Tibial artery (tissue), 4 donors: ENCODE results near the gene MT4.

Experiments
- DNase-seq, 2 donors: peaks; one replicate each; pipeline ENCODE4 v3.0.0-alpha.2; 2019
- H3K27ac ChIP-seq, 2 donors: fragments of 200-600 bp; sonication (generic) in 1 of 2; 1 replicate in 1 of 2; 2 replicates in 1 of 2; pipeline ENCODE4 v1.5.1; 2018 to 2019; ENCODE audit warnings: mild to moderate bottlenecking in 1 of 2
- H3K27me3 ChIP-seq, 2 donors: fragments of 200-600 bp; sonication (generic) in 1 of 2; one replicate each; pipeline versions ENCODE4 v1.5.1 to v1.6.0; 2016 to 2019
- H3K36me3 ChIP-seq, 3 donors: fragments of 200-600 bp; sonication (generic) in 2 of 3; one replicate each; pipeline ENCODE4 v1.5.1; 2016 to 2019; ENCODE audit warnings: mild to moderate bottlenecking in 2 of 3
- H3K4me1 ChIP-seq, 4 donors: fragments of 200-600 bp; sonication (generic) in 2 of 4; 1 replicate in 3 of 4; 2 replicates in 1 of 4; pipeline ENCODE4 v1.5.1; 2016 to 2019
- H3K4me3 ChIP-seq, 2 donors: fragments of 200-600 bp; sonication (generic) in 1 of 2; 1 replicate in 1 of 2; 2 replicates in 1 of 2; pipeline ENCODE4 v1.5.1; 2018 to 2019; ENCODE audit warnings: mild to moderate bottlenecking in 2 of 2
- H3K9me3 ChIP-seq, 3 donors: fragments of 200-600 bp; sonication (generic) in 1 of 3; one replicate each; pipeline ENCODE4 v1.5.1; 2016 to 2019
- intact Hi-C: fragments of 100-400 bp; cut with DNase I; formaldehyde crosslinking; loops from one replicate; pipeline ENCODE4 v1.15.0; 2023; ENCODE audit warnings: low total_unique reads
- TF ChIP-seq, protein P1 (sequence below), 2 experiments: fragments of 200-600 bp in 1 of 2; fragments of 450-650 bp in 1 of 2; IDR thresholded peaks; one replicate each; pipeline ENCODE4 v1.5.1; 2017 to 2019; ENCODE audit warnings: antibody characterized with exemption in 2 of 2, mild to moderate bottlenecking in 1 of 2, moderate library complexity in 1 of 2

MT4 gene

DNA sequence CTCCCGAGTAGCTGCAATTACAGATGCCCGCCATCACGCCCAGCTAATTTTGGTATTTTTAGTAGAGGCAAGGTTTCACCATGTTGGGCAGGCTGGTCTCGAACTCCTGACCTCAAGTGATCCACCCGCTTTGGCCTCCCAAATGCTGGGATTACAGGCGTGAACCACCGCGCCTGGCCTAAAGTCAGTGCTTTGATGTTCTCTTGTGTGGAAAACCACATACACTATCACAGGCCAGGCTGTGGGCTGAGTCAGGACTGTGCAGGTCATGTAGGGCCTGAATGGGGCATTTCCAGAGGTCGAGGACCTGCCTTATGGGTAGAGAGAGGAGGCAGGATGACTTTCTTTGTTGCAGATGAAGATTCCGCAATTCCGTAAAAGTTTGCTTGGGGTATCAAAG is 19.4 kb downstream of the MT4 start:
- Histone ChIP-seq H3K27me3 (peaks cover 0 to 24% of the 10 kb centered on the region in 2 donors), H3K4me1 (peaks cover 0 to 5% (median 5%) of the 10 kb centered on the region in 4 donors), H3K4me3 (no peak overlapping the region), H3K9me3 (no peaks in the 10 kb centered on the region), H3K27ac (no peak overlapping the region), H3K36me3 (no peaks in the 10 kb centered on the region)
- TF ChIP-seq, protein P1, sequence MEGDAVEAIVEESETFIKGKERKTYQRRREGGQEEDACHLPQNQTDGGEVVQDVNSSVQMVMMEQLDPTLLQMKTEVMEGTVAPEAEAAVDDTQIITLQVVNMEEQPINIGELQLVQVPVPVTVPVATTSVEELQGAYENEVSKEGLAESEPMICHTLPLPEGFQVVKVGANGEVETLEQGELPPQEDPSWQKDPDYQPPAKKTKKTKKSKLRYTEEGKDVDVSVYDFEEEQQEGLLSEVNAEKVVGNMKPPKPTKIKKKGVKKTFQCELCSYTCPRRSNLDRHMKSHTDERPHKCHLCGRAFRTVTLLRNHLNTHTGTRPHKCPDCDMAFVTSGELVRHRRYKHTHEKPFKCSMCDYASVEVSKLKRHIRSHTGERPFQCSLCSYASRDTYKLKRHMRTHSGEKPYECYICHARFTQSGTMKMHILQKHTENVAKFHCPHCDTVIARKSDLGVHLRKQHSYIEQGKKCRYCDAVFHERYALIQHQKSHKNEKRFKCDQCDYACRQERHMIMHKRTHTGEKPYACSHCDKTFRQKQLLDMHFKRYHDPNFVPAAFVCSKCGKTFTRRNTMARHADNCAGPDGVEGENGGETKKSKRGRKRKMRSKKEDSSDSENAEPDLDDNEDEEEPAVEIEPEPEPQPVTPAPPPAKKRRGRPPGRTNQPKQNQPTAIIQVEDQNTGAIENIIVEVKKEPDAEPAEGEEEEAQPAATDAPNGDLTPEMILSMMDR (IDR thresholded peaks at IDR 0.05), result no peak
- intact Hi-C loops, result no loop called here
- DNase-seq, result peak in 1 of 2 donors; percentile 48

DNA sequence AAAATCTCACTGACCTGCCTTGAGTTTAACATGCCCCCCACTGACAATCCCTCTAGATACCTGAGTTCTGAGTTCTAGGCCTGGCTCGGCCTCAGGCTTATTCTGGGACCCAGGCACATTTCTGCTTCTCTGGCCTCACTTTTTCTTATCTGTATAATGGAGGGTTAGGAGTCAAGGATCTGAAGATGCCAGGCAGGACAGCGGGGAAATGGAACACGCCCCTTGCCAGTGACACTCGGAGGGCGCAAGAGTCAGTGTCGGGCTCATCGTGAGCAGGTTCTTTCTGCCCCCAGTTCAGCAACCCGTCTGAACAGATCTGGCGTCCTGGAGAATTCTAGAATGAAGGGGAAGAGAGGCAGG is 23.9 kb downstream of the MT4 start:
- no peaks in the 10 kb centered on the region for H3K36me3 ChIP-seq
- intact Hi-C loops, result no loop called here
- TF ChIP-seq, protein P1 (IDR thresholded peaks at IDR 0.05), result no peak
- H3K27ac ChIP-seq, result no peak overlapping the region
- peaks cover 0 to 48% of the 10 kb centered on the region in 2 donors for H3K27me3 ChIP-seq
- H3K9me3 ChIP-seq, result no peaks in the 10 kb centered on the region
- H3K4me1 ChIP-seq, result peaks cover 0 to 12% (median 11%) of the 10 kb centered on the region in 4 donors
- H3K4me3 ChIP-seq, result peak overlapping the region; percentile 29 to 48
- DNase-seq, result no peak

DNA sequence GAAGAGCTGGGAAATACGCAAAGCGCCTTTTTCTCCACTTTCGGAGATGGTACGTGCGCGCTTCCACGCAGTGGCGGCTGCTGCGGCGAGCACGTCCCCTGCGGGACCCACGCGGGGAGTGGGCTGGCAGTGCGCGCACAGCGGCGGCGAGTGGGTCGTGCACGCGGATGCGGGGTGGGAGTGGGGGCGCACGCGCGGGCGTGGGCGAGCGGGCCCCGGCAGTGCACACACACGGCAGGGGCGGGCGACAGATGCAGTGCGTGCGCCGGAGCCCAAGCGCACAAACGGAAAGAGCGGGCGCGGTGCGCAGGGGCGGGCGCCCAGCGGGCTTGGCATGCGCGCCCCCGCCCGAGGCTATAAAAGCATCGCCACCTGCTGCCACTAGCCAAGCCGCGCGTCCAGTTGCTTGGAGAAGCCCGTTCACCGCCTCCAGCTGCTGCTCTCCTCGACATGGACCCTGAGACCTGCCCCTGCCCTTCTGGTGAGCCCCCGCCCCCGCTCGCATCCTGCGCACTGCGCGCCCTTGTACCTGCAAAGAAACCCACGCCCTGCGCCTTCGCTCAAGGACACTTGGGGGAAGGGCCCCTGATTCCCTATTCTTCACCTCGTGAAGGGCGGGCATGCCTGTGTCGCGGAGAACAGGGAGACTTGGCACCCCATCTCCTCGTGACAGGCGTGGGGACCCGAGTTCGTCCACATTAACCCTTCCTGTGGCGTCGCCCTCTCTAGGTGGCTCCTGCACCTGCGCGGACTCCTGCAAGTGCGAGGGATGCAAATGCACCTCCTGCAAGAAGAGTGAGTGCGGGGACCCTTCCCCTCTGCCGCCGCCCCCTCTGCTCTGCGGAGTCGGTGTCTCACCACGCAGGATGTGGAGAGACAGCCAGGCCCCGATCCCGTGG is 24.5 kb downstream of the MT4 start, which contains the start of gene MT3:
MT3 (plus strand) TSS at position 388 of the 899 bp plus-strand sequence; CDS start at position 451, 63 bp downstream.
- Histone ChIP-seq H3K27me3 (peaks cover 0 to 48% of the 10 kb centered on the region in 2 donors), H3K36me3 (no peaks in the 10 kb centered on the region), H3K9me3 (no peaks in the 10 kb centered on the region), H3K27ac (no peak within 1 kb of the TSS), H3K4me1 (peaks cover 0 to 12% (median 11%) of the 10 kb centered on the region in 4 donors), H3K4me3 (peak within 1 kb of the TSS; percentile 29 to 48)
- TF ChIP-seq, protein P1 (IDR thresholded peaks at IDR 0.05), result no peak
- no peak for DNase-seq
- intact Hi-C loops, result no loop called here

DNA sequence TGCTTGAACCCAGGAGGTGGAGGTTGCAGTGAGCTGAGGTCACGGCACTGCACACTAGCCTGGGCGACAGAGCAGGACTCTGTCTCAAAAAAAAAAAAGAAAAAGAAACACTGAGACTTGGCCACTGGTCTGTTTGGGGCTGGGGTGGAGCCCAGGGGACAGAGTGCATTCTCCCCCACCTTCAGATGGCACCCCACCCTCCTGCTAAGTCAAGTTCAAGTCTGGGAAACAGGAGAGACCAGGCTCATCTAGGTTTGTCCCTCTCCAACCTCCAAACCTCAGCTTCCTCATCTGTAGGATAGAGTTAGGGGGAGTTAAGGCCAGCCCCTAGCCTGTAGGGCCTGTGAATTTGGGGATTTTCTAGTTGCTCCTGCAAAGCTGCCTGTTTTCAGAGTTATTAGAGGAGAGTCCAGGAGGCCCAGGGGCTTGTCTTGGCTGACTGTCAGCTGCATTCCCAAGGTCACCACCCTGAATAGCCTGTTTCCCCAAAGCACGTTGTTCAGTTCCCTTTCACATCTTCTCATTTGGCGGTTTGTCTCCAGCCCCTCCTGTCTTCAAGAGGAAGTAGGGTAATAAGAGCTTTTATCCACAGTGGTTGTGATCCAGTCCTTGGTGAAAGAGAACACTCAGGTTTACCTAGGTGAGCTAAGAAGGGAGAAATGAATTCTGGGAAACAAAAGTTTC is 26.6 kb downstream of the MT4 start:
- Histone ChIP-seq H3K9me3 (no peaks in the 10 kb centered on the region), H3K4me3 (no peak overlapping the region), H3K27me3 (peaks cover 0 to 45% of the 10 kb centered on the region in 2 donors), H3K36me3 (no peaks in the 10 kb centered on the region), H3K27ac (no peak overlapping the region), H3K4me1 (peaks cover 0 to 12% (median 11%) of the 10 kb centered on the region in 4 donors)
- DNase-seq, result no peak
- intact Hi-C loops, result no loop called here
- TF ChIP-seq, protein P1 (IDR thresholded peaks at IDR 0.05), result no peak

DNA sequence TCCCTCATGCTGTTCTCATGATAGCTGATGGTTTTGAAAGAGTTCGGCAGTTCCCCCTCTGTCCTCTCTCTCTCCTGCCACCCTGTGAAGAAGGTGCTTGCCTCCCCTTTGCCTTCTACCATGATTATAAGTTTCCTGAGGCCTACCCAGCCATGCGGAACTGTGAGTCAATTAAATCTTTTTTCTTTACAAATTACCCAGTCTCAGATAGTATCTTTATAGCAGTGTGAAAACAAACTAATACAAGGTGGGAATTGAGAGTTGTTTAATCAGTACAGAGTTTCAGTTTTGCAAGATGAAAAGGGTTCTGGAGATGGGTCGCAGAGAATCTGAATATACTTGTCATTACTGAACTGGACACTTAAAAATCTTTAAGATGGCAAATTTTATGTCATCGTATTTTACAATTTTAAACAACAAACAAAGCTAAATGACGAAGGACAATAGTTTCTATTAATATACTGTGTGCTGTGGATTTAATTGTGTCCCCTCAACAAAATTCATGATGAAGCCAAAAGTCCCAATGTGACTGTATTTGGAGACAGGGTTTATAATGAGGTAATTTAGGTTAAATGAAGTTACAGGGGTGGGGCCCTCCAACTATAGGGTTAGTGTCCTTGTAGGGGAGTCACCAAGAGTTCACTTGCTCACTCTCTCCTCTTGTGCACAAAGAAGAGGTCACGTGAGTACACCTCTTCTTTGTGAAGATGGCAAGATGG is 28.9 kb downstream of the MT4 start:
- TF ChIP-seq, protein P1 (IDR thresholded peaks at IDR 0.05), result no peak
- no peak for DNase-seq
- Histone ChIP-seq H3K27ac (no peak overlapping the region), H3K27me3 (peaks cover 0 to 32% of the 10 kb centered on the region in 2 donors), H3K9me3 (no peaks in the 10 kb centered on the region), H3K36me3 (no peaks in the 10 kb centered on the region), H3K4me1 (peaks cover 0 to 12% (median 11%) of the 10 kb centered on the region in 4 donors), H3K4me3 (no peak overlapping the region)
- intact Hi-C loops, result no loop called here
